K562 (cell line): ENCODE data around the gene TAX1BP1.

Experiments used
- ARHGAP35 ChIP-seq: fragments of 450-650 bp; IDR thresholded peaks from 2 replicates; pipeline ENCODE4 v1.6.1; 2018; ENCODE audit not compliant: partially characterized antibody
- CBFB ChIP-seq: sonication (generic); formaldehyde crosslinking; IDR thresholded peaks from 2 replicates; pipeline ENCODE4 v1.4.0; 2020; ENCODE audit warnings: mild to moderate bottlenecking, missing genetic modification reagents
- CEBPB ChIP-seq: fragments of 450-650 bp; IDR thresholded peaks from 2 replicates; pipeline ENCODE4 v1.6.1; 2016; ENCODE audit warnings: missing genetic modification characterization, missing compliant biosample characterization
- CHAMP1 ChIP-seq: fragments of 450-650 bp; IDR thresholded peaks from 2 replicates; pipeline ENCODE4 v1.6.1; 2016; ENCODE audit warnings: mild to moderate bottlenecking
- EHMT2 ChIP-seq: fragments of 450-650 bp; IDR thresholded peaks from 2 replicates; pipeline ENCODE4 v1.6.1; 2018; ENCODE audit warnings: antibody characterized with exemption
- GABPA ChIP-seq: fragments of 200-800 bp; sonication (Bioruptor generic); conservative IDR thresholded peaks from 2 replicates; pipeline ENCODE4 v1.6.1; 2016; ENCODE audit warnings: low read depth, missing genetic modification characterization, missing compliant biosample characterization
- MAFK ChIP-seq: IDR thresholded peaks from 2 replicates; pipeline ENCODE4 v1.6.1; 2011; ENCODE audit warnings: low read length, improper control_type of control experiment
- SNAPC5 ChIP-seq: fragments of 250-450 bp; sonication (Bioruptor Pico); IDR thresholded peaks from 2 replicates; pipeline ENCODE4 v1.8.0; 2021; ENCODE audit warnings: moderate library complexity, mild to moderate bottlenecking, inconsistent platforms
- ZNF23 ChIP-seq: fragments of 250-450 bp; sonication (Bioruptor Pico); IDR thresholded peaks from 2 replicates; pipeline ENCODE4 v1.4.0; 2020; ENCODE audit warnings: mild to moderate bottlenecking
- ZNF639 ChIP-seq, 2 experiments: fragments of 200-800 bp in 1 of 2; sonication (Bioruptor generic) in 1 of 2; sonication (generic) in 1 of 2; formaldehyde crosslinking in 1 of 2; IDR thresholded peaks in 1 of 2; conservative IDR thresholded peaks in 1 of 2; 2 replicates each; pipeline versions ENCODE4 v1.5.0 to v1.6.1; 2016 to 2020; ENCODE audit warnings: missing compliant biosample characterization in 1 of 2, missing genetic modification characterization in 1 of 2, missing genetic modification reagents in 1 of 2
- TF ChIP-seq, protein P1 (sequence below): fragments of 250-450 bp; sonication (Bioruptor Pico); IDR thresholded peaks from 2 replicates; pipeline ENCODE4 v1.8.0; 2021; ENCODE audit warnings: moderate library complexity, mild to moderate bottlenecking, inconsistent platforms
- TF ChIP-seq, protein P2 (sequence below), 3 experiments: IDR thresholded peaks in 2 of 3; conservative IDR thresholded peaks in 1 of 3; 2 replicates each; pipeline ENCODE4 v1.5.1; 2011 to 2012; ENCODE audit warnings: low read length in 3 of 3, mild to moderate bottlenecking in 3 of 3, control low read depth in 2 of 3, improper control_type of control experiment in 1 of 3, inconsistent platforms in 1 of 3, low read depth in 1 of 3, mixed read lengths in 1 of 3, moderate library complexity in 1 of 3; ENCODE audit not compliant: insufficient read depth in 2 of 3

- TF ChIP-seq ZNF639 (CRISPR knock-in tag; conservative IDR thresholded peaks at IDR 0.05 in 1 of 2, IDR thresholded peaks at IDR 0.05 in 1 of 2) (no peak), MAFK (no peak), GABPA (no peak), CEBPB (no peak), ARHGAP35 (no peak), EHMT2 (no peak), CBFB (no peak), SNAPC5 (no peak), CHAMP1 (no peak), ZNF23 (CRISPR knock-in tag) (no peak)
- TF ChIP-seq, protein P1, sequence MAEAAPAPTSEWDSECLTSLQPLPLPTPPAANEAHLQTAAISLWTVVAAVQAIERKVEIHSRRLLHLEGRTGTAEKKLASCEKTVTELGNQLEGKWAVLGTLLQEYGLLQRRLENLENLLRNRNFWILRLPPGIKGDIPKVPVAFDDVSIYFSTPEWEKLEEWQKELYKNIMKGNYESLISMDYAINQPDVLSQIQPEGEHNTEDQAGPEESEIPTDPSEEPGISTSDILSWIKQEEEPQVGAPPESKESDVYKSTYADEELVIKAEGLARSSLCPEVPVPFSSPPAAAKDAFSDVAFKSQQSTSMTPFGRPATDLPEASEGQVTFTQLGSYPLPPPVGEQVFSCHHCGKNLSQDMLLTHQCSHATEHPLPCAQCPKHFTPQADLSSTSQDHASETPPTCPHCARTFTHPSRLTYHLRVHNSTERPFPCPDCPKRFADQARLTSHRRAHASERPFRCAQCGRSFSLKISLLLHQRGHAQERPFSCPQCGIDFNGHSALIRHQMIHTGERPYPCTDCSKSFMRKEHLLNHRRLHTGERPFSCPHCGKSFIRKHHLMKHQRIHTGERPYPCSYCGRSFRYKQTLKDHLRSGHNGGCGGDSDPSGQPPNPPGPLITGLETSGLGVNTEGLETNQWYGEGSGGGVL (CRISPR knock-in tag): no peak
- TF ChIP-seq, protein P2, sequence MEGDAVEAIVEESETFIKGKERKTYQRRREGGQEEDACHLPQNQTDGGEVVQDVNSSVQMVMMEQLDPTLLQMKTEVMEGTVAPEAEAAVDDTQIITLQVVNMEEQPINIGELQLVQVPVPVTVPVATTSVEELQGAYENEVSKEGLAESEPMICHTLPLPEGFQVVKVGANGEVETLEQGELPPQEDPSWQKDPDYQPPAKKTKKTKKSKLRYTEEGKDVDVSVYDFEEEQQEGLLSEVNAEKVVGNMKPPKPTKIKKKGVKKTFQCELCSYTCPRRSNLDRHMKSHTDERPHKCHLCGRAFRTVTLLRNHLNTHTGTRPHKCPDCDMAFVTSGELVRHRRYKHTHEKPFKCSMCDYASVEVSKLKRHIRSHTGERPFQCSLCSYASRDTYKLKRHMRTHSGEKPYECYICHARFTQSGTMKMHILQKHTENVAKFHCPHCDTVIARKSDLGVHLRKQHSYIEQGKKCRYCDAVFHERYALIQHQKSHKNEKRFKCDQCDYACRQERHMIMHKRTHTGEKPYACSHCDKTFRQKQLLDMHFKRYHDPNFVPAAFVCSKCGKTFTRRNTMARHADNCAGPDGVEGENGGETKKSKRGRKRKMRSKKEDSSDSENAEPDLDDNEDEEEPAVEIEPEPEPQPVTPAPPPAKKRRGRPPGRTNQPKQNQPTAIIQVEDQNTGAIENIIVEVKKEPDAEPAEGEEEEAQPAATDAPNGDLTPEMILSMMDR (IDR thresholded peaks at IDR 0.05 in 2 of 3, conservative IDR thresholded peaks at IDR 0.05 in 1 of 3; ENCODE audit: insufficient read depth in 2 of 3, low read depth in 1 of 3, low read length in 3 of 3): peak in 1 of 3 experiments; percentile 4; a peak in 1 of 6 replicates
Measured at GRCh38 chr7:27723085-27723484, 16.9 kb upstream of the TAX1BP1 start.
